SK-N-SH treated with all-trans-retinoic acid at 6 μM for 48 hours (cell line): ENCODE data around the gene MRPS33.

ENCODE experiments used
- ARNTL ChIP-seq: fragments of 450-650 bp; formaldehyde crosslinking; IDR thresholded peaks from 2 replicates; pipeline ENCODE4 v1.5.0; 2020; ENCODE audit warnings: low read depth, mild to moderate bottlenecking, moderate library complexity, borderline replicate concordance
- GLIS3 ChIP-seq: fragments of 250-450 bp; sonication (Bioruptor Pico); IDR thresholded peaks from 2 replicates; pipeline ENCODE4 v1.5.0; 2020; ENCODE audit warnings: mild to moderate bottlenecking, moderate library complexity
- PATZ1 ChIP-seq: fragments of 250-450 bp; sonication (Bioruptor Pico); IDR thresholded peaks from 2 replicates; pipeline ENCODE4 v1.8.0; 2020; ENCODE audit warnings: mild to moderate bottlenecking, moderate library complexity, borderline replicate concordance
- SNAI2 ChIP-seq: fragments of 250-450 bp; sonication (Bioruptor Pico); IDR thresholded peaks from 2 replicates; pipeline ENCODE4 v1.5.0; 2020; ENCODE audit warnings: mild to moderate bottlenecking, moderate library complexity
- TCF4 ChIP-seq: fragments of 250-450 bp; sonication (Bioruptor Pico); IDR thresholded peaks from 2 replicates; pipeline ENCODE4 v1.8.0; 2021; ENCODE audit warnings: mild to moderate bottlenecking, moderate library complexity, borderline replicate concordance
- ZNF565 ChIP-seq: fragments of 450-650 bp; formaldehyde crosslinking; conservative IDR thresholded peaks from 2 replicates; pipeline ENCODE4 v1.5.0; 2020; ENCODE audit warnings: low read depth, mild to moderate bottlenecking, moderate library complexity
- ZNF8 ChIP-seq: fragments of 450-650 bp; formaldehyde crosslinking; IDR thresholded peaks from 2 replicates; pipeline ENCODE4 v1.5.0; 2020; ENCODE audit warnings: mild to moderate bottlenecking, moderate library complexity

- TF ChIP-seq GLIS3 (no peak), PATZ1 (CRISPR knock-in tag) (no peak), ZNF8 (CRISPR knock-in tag) (no peak), ZNF565 (CRISPR knock-in tag) (no peak), SNAI2 (CRISPR knock-in tag) (no peak), TCF4 (CRISPR knock-in tag) (no peak), ARNTL (no peak)
These were observed 38.9 kb upstream of the MRPS33 start for GRCh38 chr7:141053626-141054025.
